GM12878 (cell line): Measurements from ENCODE around the gene MAPT. TPM values are rescaled to one million over a fixed set of nuclear protein-coding genes. Genes with fewer than 3 reads are reported as not detected.

Source experiments
- ATAC-seq: fragments of 200-7000 bp; cut with Tn5 transposase; 3 replicates; pipeline ENCODE4 v1.9.1; 2020; ENCODE audit warnings: mild to moderate bottlenecking, moderate library complexity
- BruUV-seq: library from RNA; stranded (reverse); fragments of 400-500 nt; replicated peaks from 2 replicates; lab custom pipeline; 2021; lab: Mats Ljungman, UMichigan
- CTCF ChIA-PET: fragments of 300-600 bp; sonication (Branson Sonifier 250); formaldehyde crosslinking; extraction: SDS; loops from one replicate; lab custom pipeline; 2021; ENCODE audit warnings: inconsistent platforms; lab: Yijun Ruan, JAX
- POLR2A ChIA-PET: fragments of 350-600 bp; formaldehyde crosslinking; extraction: SDS; loops from one replicate; lab custom pipeline; 2021; ENCODE audit warnings: inconsistent platforms; lab: Charles Lee
- RAD21 ChIA-PET: fragments of 300-600 bp; sonication (Branson Sonifier 250); formaldehyde crosslinking; loops from one replicate; lab custom pipeline; 2023; ENCODE audit warnings: antibody characterized with exemption; ENCODE audit not compliant: unreplicated experiment; lab: Charles Lee
- SMC1A ChIA-PET: fragments of 300-600 bp; sonication (Branson Sonifier 250); formaldehyde crosslinking; loops from one replicate; lab custom pipeline; 2023; ENCODE audit not compliant: unreplicated experiment, uncharacterized antibody; lab: Charles Lee
- DNase-seq: peaks from one replicate; pipeline ENCODE4 v3.0.0-alpha.2; 2011; ENCODE audit warnings: low read depth, low spot score
- FAIRE-seq: peaks from 3 replicates; lab custom pipeline; 2011; peaks lifted over from hg19 to GRCh38; lab: Jason Lieb, UNC
- H2AFZ ChIP-seq: 2 replicates; pipeline ENCODE4 v1.6.0; 2011; ENCODE audit warnings: low read depth, low read length, control low read depth; ENCODE audit not compliant: control insufficient read depth
- H3K27ac ChIP-seq: 2 replicates; pipeline ENCODE4 v1.5.1; 2011; ENCODE audit warnings: control low read depth; ENCODE audit not compliant: control insufficient read depth, insufficient read depth
- H3K27me3 ChIP-seq, 2 experiments: replicated peaks in 1 of 2; 2 replicates each; pipeline versions ENCODE4 v1.6.0 to v1.6.1; 2011; ENCODE audit warnings: low read length in 1 of 2; ENCODE audit not compliant: control insufficient read depth in 2 of 2, insufficient read depth in 2 of 2
- H3K36me3 ChIP-seq, 2 experiments: 2 replicates each; pipeline ENCODE4 v1.5.1; 2011; ENCODE audit warnings: low read length in 1 of 2; ENCODE audit not compliant: control insufficient read depth in 2 of 2, insufficient read depth in 2 of 2
- H3K4me1 ChIP-seq: 2 replicates; pipeline ENCODE4 v1.6.1; 2011; ENCODE audit warnings: mild to moderate bottlenecking, low read length, moderate library complexity, mixed read lengths; ENCODE audit not compliant: control insufficient read depth, insufficient read depth
- H3K4me2 ChIP-seq: 2 replicates; pipeline ENCODE4 v1.6.0; 2011; ENCODE audit warnings: control low read depth; ENCODE audit not compliant: control insufficient read depth, insufficient read depth
- H3K4me3 ChIP-seq: fragments of 200-600 bp; sonication (generic); 2 replicates; pipeline ENCODE4 v1.5.1; 2016
- H3K79me2 ChIP-seq: 2 replicates; pipeline ENCODE4 v1.6.0; 2011; ENCODE audit warnings: low read length; ENCODE audit not compliant: control insufficient read depth, insufficient read depth
- H3K9ac ChIP-seq: 2 replicates; pipeline ENCODE4 v1.8.0; 2011; ENCODE audit warnings: low read length, control low read depth, mixed read lengths; ENCODE audit not compliant: control insufficient read depth, insufficient read depth
- H3K9me3 ChIP-seq: replicated peaks from 3 replicates; pipeline ENCODE4 v1.5.1; 2011; ENCODE audit warnings: mild to moderate bottlenecking, low read length; ENCODE audit not compliant: control insufficient read depth, insufficient read depth
- H4K20me1 ChIP-seq: 2 replicates; pipeline ENCODE4 v1.6.0; 2011; ENCODE audit not compliant: control insufficient read depth, insufficient read depth
- JUND ChIP-seq: IDR thresholded peaks from 2 replicates; pipeline ENCODE4 v1.6.1; 2012; ENCODE audit warnings: low read depth, mild to moderate bottlenecking, low read length, improper control_type of control experiment, moderate library complexity
- NBN ChIP-seq: fragments of 450-650 bp; IDR thresholded peaks from 2 replicates; pipeline ENCODE4 v1.6.1; 2016
- PML ChIP-seq: IDR thresholded peaks from 2 replicates; pipeline ENCODE4 v1.6.1; 2012; ENCODE audit warnings: low read length, inconsistent platforms
- ZSCAN29 ChIP-seq: fragments of 450-650 bp; IDR thresholded peaks from 2 replicates; pipeline ENCODE4 v1.6.1; 2017; ENCODE audit warnings: mild to moderate bottlenecking, moderate library complexity
- WGBS: methylation state at CpG from one replicate; pipeline ENCODE4 v1.1.6; 2016; ENCODE audit warnings: low lambda C conversion rate; ENCODE audit not compliant: insufficient replicate concordance, insufficient coverage; ENCODE audit errors: missing lambda C conversion rate; 5-methylcytosine and 5-hydroxymethylcytosine counted together
- in situ Hi-C: fragments of 300-500 bp; cut with MboI; formaldehyde crosslinking; loops from 9 replicates; pipeline ENCODE4 v1.14.3; 2018; ENCODE audit warnings: mixed read lengths
- intact Hi-C: fragments of 100-400 bp; cut with micrococcal nuclease; formaldehyde crosslinking; loops from one replicate; pipeline ENCODE4 v1.14.2; 2022; ENCODE audit not compliant: unreplicated experiment
- polyA plus RNA-seq, 11 experiments: library from polyadenylated mRNA; depleted of rRNA in 4 of 11; unstranded in 6 of 11; stranded (reverse) in 5 of 11; fragments of >200 nt; fragmentation: Nextera tagmentation in 4 of 11; fragmentation: Illumina TruSeq in 1 of 11; extraction: Ambion mirVana in 4 of 11; extraction: Trizol in 1 of 11; gene quantifications; 1 replicate in 1 of 11; 2 replicates in 10 of 11; pipeline versions ENCODE4 v1.2.1 to v1.2.3, GENCODE V29; 2011 to 2016; ENCODE audit warnings: inconsistent platforms in 2 of 11, missing spikeins in 2 of 11, low read depth in 1 of 11
- total RNA-seq, 4 experiments: library from RNA; depleted of rRNA in 3 of 4; stranded (reverse); fragments of >200 nt in 3 of 4; fragmentation: Illumina TruSeq in 1 of 4; extraction: Trizol in 1 of 4; gene quantifications; 2 replicates each; pipeline versions ENCODE4 v1.2.1 to v1.2.3, GENCODE V29; 2013 to 2021
- TF ChIP-seq, protein P1 (sequence below): fragments of 450-650 bp; IDR thresholded peaks from 2 replicates; pipeline ENCODE4 v1.6.1; 2018; ENCODE audit warnings: mild to moderate bottlenecking, low read depth, moderate library complexity; ENCODE audit not compliant: partially characterized antibody
- TF ChIP-seq, protein P2 (sequence below): IDR thresholded peaks from 2 replicates; pipeline ENCODE4 v1.6.1; 2011; ENCODE audit warnings: low read depth, mild to moderate bottlenecking, low read length, moderate library complexity, borderline replicate concordance; ENCODE audit errors: extremely low read depth

The MAPT gene
- total and polyA plus RNA-seq, 10 of the 15 experiments (the other 5 are each of a cell fraction or from before 2014, with no cell fraction given): under 0.01 to 0.05 (median 0.03) TPM; not detected in 7

GRCh38 chr17:46036491-46036890 is 142.1 kb downstream of the MAPT start:
- Histone ChIP-seq H2AFZ (no peak overlapping the region), H3K27ac (no peak overlapping the region), H3K9me3 (no peaks in the 10 kb centered on the region), H3K9ac (no peak overlapping the region), H4K20me1 (no peaks in the 10 kb centered on the region), H3K4me1 (peaks cover 15% of the 10 kb centered on the region), H3K79me2 (no peaks in the 10 kb centered on the region), H3K4me3 (no peak overlapping the region), H3K4me2 (no peak overlapping the region), H3K36me3 (peaks cover 33 to 59% of the 10 kb centered on the region in 2 experiments), H3K27me3 (no peaks in the 10 kb centered on the region)
- intact Hi-C loops (no loop called here), in situ Hi-C loops (no loop called here)
- ChIA-PET RAD21 (interaction anchor here (1.2 kb wide), 1 partner anchor 9 kb away, joined by 4 read pairs; no protein-coding TSS in a partner anchor), CTCF (interaction anchor here (1.0 to 4.4 kb wide), 4 partner anchors 9 to 177 kb away, joined by 3 to 38 read pairs (median 5); no protein-coding TSS in a partner anchor), SMC1A (interaction anchor here (0.7 to 2.0 kb wide), 3 partner anchors 138 to 176 kb away, joined by 3 to 7 read pairs (median 3); no protein-coding TSS in a partner anchor), POLR2A (interaction anchor here (1.0 kb wide), 1 partner anchor 8 kb away, joined by 4 read pairs; no protein-coding TSS in a partner anchor)
- ATAC-seq: no peak
- no peak for DNase-seq
- no peak for FAIRE-seq
- BruUV-seq: no TSS peak
- no peak for TF ChIP-seq ZSCAN29
- TF ChIP-seq, protein P1, sequence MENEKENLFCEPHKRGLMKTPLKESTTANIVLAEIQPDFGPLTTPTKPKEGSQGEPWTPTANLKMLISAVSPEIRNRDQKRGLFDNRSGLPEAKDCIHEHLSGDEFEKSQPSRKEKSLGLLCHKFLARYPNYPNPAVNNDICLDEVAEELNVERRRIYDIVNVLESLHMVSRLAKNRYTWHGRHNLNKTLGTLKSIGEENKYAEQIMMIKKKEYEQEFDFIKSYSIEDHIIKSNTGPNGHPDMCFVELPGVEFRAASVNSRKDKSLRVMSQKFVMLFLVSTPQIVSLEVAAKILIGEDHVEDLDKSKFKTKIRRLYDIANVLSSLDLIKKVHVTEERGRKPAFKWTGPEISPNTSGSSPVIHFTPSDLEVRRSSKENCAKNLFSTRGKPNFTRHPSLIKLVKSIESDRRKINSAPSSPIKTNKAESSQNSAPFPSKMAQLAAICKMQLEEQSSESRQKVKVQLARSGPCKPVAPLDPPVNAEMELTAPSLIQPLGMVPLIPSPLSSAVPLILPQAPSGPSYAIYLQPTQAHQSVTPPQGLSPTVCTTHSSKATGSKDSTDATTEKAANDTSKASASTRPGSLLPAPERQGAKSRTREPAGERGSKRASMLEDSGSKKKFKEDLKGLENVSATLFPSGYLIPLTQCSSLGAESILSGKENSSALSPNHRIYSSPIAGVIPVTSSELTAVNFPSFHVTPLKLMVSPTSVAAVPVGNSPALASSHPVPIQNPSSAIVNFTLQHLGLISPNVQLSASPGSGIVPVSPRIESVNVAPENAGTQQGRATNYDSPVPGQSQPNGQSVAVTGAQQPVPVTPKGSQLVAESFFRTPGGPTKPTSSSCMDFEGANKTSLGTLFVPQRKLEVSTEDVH: no peak
- no peak for TF ChIP-seq PML
- TF ChIP-seq JUND: no peak
- TF ChIP-seq NBN: no peak
- TF ChIP-seq, protein P2, sequence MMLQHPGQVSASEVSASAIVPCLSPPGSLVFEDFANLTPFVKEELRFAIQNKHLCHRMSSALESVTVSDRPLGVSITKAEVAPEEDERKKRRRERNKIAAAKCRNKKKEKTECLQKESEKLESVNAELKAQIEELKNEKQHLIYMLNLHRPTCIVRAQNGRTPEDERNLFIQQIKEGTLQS: no peak
- 98% methylated on average over 5 of the region's 6 CpGs for WGBS
